ENCODE measurements around the gene AGAP4.
"Not testable (repeated sequence)": the region's sequence is repeated elsewhere in the genome, so short reads cannot be mapped to it uniquely, and the experiment has no call there.

DNA sequence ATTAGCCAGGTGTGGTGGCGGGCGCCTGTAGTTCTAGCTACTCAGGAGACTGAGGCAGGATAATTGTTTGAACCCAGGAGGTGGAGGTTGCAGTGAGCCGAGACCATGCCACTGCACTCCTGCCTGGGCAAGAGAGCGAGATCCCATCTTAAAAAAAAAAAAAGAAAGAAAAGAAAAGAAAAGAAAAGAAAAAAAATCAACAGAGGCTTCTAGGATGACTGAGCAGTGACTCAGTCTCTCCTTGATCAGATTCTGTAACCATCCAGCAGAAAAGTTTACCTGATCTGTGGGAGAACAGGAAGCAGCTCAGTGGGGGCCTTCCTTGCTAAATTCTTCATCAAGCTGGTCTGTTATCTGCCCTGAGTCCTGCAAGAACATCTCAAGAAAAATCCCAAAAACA, 33.2 kb downstream of the AGAP4 start:
- TF ChIP-seq POLR2A (IDR thresholded peaks at IDR 0.05; ENCODE audit: low read length); GATA1 (IDR thresholded peaks at IDR 0.05; ENCODE audit: low read depth, low read length): not testable (repeated sequence)

Data from erythroblast (primary cell).